ENCODE measurements around the gene GGN.
"Not testable (repeated sequence)": the region's sequence is repeated elsewhere in the genome, so short reads cannot be mapped to it uniquely, and the experiment has no call there.

Gene GGN

GRCh38 chr19:38376576-38376975, 11.3 kb downstream of the GGN start:
- H3K27me3 ChIP-seq (ENCODE audit: control insufficient read depth, insufficient read depth, low read length, poor library complexity, severe bottlenecking): no peaks in the 10 kb centered on the region
- H3K9me3 ChIP-seq (ENCODE audit: control insufficient read depth, low read length): no peaks in the 10 kb centered on the region
- peaks cover 8% of the 10 kb centered on the region for H3K4me1 ChIP-seq (ENCODE audit: control insufficient read depth, insufficient read depth, low read length)
- no peak overlapping the region for H3K4me3 ChIP-seq (ENCODE audit: insufficient read depth, low read depth, low read length)
- no peak overlapping the region for H3K27ac ChIP-seq (ENCODE audit: insufficient read depth, low read depth, low read length, poor library complexity, severe bottlenecking)
- peaks cover 17% of the 10 kb centered on the region for H3K36me3 ChIP-seq (ENCODE audit: control insufficient read depth, insufficient read depth, low read length)
- 92 to 95% methylated on average over 3 of the region's 3 CpGs for WGBS, 2 experiments

- WGBS, 2 experiments: 93 to 95% methylated on average over 5 of the region's 5 CpGs
Observed at GRCh38 chr19:38375748-38376147, 12.1 kb downstream of the GGN start.

GRCh38 chr19:38375098-38375493, 12.7 kb downstream of the GGN start:
- Histone ChIP-seq H3K27ac (ENCODE audit: insufficient read depth, low read depth, low read length, poor library complexity, severe bottlenecking) (no peak overlapping the region), H3K36me3 (ENCODE audit: control insufficient read depth, insufficient read depth, low read length) (peaks cover 9% of the 10 kb centered on the region), H3K4me1 (ENCODE audit: control insufficient read depth, insufficient read depth, low read length) (peaks cover 8% of the 10 kb centered on the region), H3K9me3 (ENCODE audit: control insufficient read depth, low read length) (no peaks in the 10 kb centered on the region), H3K4me3 (ENCODE audit: insufficient read depth, low read depth, low read length) (peak overlapping the region; percentile 84), H3K27me3 (ENCODE audit: control insufficient read depth, insufficient read depth, low read length, poor library complexity, severe bottlenecking) (no peaks in the 10 kb centered on the region)
- WGBS, 2 experiments: 1 to 3% methylated on average over 18 of the region's 18 CpGs

More at GRCh38 chr19:38375748-38376147, 12.1 kb downstream of the GGN start:
- Histone ChIP-seq H3K9me3 (ENCODE audit: control insufficient read depth, low read length) (no peaks in the 10 kb centered on the region), H3K4me3 (ENCODE audit: insufficient read depth, low read depth, low read length) (peak overlapping the region; percentile 84), H3K27me3 (ENCODE audit: control insufficient read depth, insufficient read depth, low read length, poor library complexity, severe bottlenecking) (no peaks in the 10 kb centered on the region), H3K4me1 (ENCODE audit: control insufficient read depth, insufficient read depth, low read length) (peaks cover 8% of the 10 kb centered on the region), H3K36me3 (ENCODE audit: control insufficient read depth, insufficient read depth, low read length) (peaks cover 9% of the 10 kb centered on the region), H3K27ac (ENCODE audit: insufficient read depth, low read depth, low read length, poor library complexity, severe bottlenecking) (no peak overlapping the region)

GRCh38 chr19:38374332-38375097, 13.3 kb downstream of the GGN start, which contains the start of gene PSMD8:
Gene PSMD8, plus strand, starts transcription at chr19:38374571. Its CDS starts 31 bp downstream, at chr19:38374602.
- H3K36me3 ChIP-seq (ENCODE audit: control insufficient read depth, insufficient read depth, low read length): peaks cover 7% of the 10 kb centered on the region
- no peak within 1 kb of the TSS for H3K27ac ChIP-seq (ENCODE audit: insufficient read depth, low read depth, low read length, poor library complexity, severe bottlenecking)
- peaks cover 8% of the 10 kb centered on the region for H3K4me1 ChIP-seq (ENCODE audit: control insufficient read depth, insufficient read depth, low read length)
- WGBS, 2 experiments: 0% methylated on average over 65 of the region's 65 CpGs
- no peaks in the 10 kb centered on the region for H3K27me3 ChIP-seq (ENCODE audit: control insufficient read depth, insufficient read depth, low read length, poor library complexity, severe bottlenecking)
- peak within 1 kb of the TSS; percentile 84 for H3K4me3 ChIP-seq (ENCODE audit: insufficient read depth, low read depth, low read length)
- no peaks in the 10 kb centered on the region for H3K9me3 ChIP-seq (ENCODE audit: control insufficient read depth, low read length)

GRCh38 chr19:38373907-38374331, 13.9 kb downstream of the GGN start:
- 78 to 85% methylated on average over 6 of the region's 6 CpGs for WGBS, 2 experiments
- Histone ChIP-seq H3K4me1 (ENCODE audit: control insufficient read depth, insufficient read depth, low read length) (peaks cover 8% of the 10 kb centered on the region), H3K27ac (ENCODE audit: insufficient read depth, low read depth, low read length, poor library complexity, severe bottlenecking) (no peak overlapping the region), H3K27me3 (ENCODE audit: control insufficient read depth, insufficient read depth, low read length, poor library complexity, severe bottlenecking) (no peaks in the 10 kb centered on the region), H3K36me3 (ENCODE audit: control insufficient read depth, insufficient read depth, low read length) (peaks cover 1% of the 10 kb centered on the region), H3K9me3 (ENCODE audit: control insufficient read depth, low read length) (no peaks in the 10 kb centered on the region), H3K4me3 (ENCODE audit: insufficient read depth, low read depth, low read length) (peak overlapping the region; percentile 28)

- peaks cover 16% of the 10 kb centered on the region for H3K4me1 ChIP-seq (ENCODE audit: control insufficient read depth, insufficient read depth, low read length)
- no peaks in the 10 kb centered on the region for H3K9me3 ChIP-seq (ENCODE audit: control insufficient read depth, low read length)
- no peak overlapping the region for H3K4me3 ChIP-seq (ENCODE audit: insufficient read depth, low read depth, low read length)
- H3K36me3 ChIP-seq (ENCODE audit: control insufficient read depth, insufficient read depth, low read length): no peaks in the 10 kb centered on the region
- no peaks in the 10 kb centered on the region for H3K27me3 ChIP-seq (ENCODE audit: control insufficient read depth, insufficient read depth, low read length, poor library complexity, severe bottlenecking)
- no peak overlapping the region for H3K27ac ChIP-seq (ENCODE audit: insufficient read depth, low read depth, low read length, poor library complexity, severe bottlenecking)
- 91 to 93% methylated on average over 6 of the region's 6 CpGs for WGBS, 2 experiments
Observed at GRCh38 chr19:38371081-38371480, 16.8 kb downstream of the GGN start.

GRCh38 chr19:38370299-38370698, 17.5 kb downstream of the GGN start:
- no peaks in the 10 kb centered on the region for H3K9me3 ChIP-seq (ENCODE audit: control insufficient read depth, low read length)
- peaks cover 10% of the 10 kb centered on the region for H3K4me1 ChIP-seq (ENCODE audit: control insufficient read depth, insufficient read depth, low read length)
- H3K27ac ChIP-seq (ENCODE audit: insufficient read depth, low read depth, low read length, poor library complexity, severe bottlenecking): no peak overlapping the region
- no peaks in the 10 kb centered on the region for H3K27me3 ChIP-seq (ENCODE audit: control insufficient read depth, insufficient read depth, low read length, poor library complexity, severe bottlenecking)
- no peak overlapping the region for H3K4me3 ChIP-seq (ENCODE audit: insufficient read depth, low read depth, low read length)
- no peaks in the 10 kb centered on the region for H3K36me3 ChIP-seq (ENCODE audit: control insufficient read depth, insufficient read depth, low read length)
- 82 to 85% methylated on average over 12 of the region's 12 CpGs for WGBS, 2 experiments

GRCh38 chr19:38369584-38369983, 18.2 kb downstream of the GGN start:
- 89 to 91% methylated on average over 2 of the region's 2 CpGs for WGBS, 2 experiments
- Histone ChIP-seq H3K4me1 (ENCODE audit: control insufficient read depth, insufficient read depth, low read length) (peaks cover 9% of the 10 kb centered on the region), H3K27ac (ENCODE audit: insufficient read depth, low read depth, low read length, poor library complexity, severe bottlenecking) (no peak overlapping the region), H3K9me3 (ENCODE audit: control insufficient read depth, low read length) (no peaks in the 10 kb centered on the region), H3K27me3 (ENCODE audit: control insufficient read depth, insufficient read depth, low read length, poor library complexity, severe bottlenecking) (no peaks in the 10 kb centered on the region), H3K36me3 (ENCODE audit: control insufficient read depth, insufficient read depth, low read length) (no peaks in the 10 kb centered on the region), H3K4me3 (ENCODE audit: insufficient read depth, low read depth, low read length) (no peak overlapping the region)

- Histone ChIP-seq H3K27me3 (ENCODE audit: control insufficient read depth, insufficient read depth, low read length, poor library complexity, severe bottlenecking) (no peaks in the 10 kb centered on the region), H3K27ac (ENCODE audit: insufficient read depth, low read depth, low read length, poor library complexity, severe bottlenecking) (no peak overlapping the region), H3K4me1 (ENCODE audit: control insufficient read depth, insufficient read depth, low read length) (peaks cover 9% of the 10 kb centered on the region), H3K36me3 (ENCODE audit: control insufficient read depth, insufficient read depth, low read length) (no peaks in the 10 kb centered on the region), H3K9me3 (ENCODE audit: control insufficient read depth, low read length) (no peaks in the 10 kb centered on the region), H3K4me3 (ENCODE audit: insufficient read depth, low read depth, low read length) (no peak overlapping the region)
- WGBS, 2 experiments: 93% methylated on average over 12 of the region's 12 CpGs
Observed at GRCh38 chr19:38367041-38367440, 20.8 kb downstream of the GGN start.

- H3K27ac ChIP-seq (ENCODE audit: insufficient read depth, low read depth, low read length, poor library complexity, severe bottlenecking); H3K9me3 ChIP-seq (ENCODE audit: control insufficient read depth, low read length); H3K36me3 ChIP-seq (ENCODE audit: control insufficient read depth, insufficient read depth, low read length); H3K4me1 ChIP-seq (ENCODE audit: control insufficient read depth, insufficient read depth, low read length): not testable (repeated sequence)
- WGBS, 2 experiments: 83 to 84% methylated on average over 13 to 14 of the region's 16 CpGs
- peaks cover 35% of the 10 kb centered on the region for H3K27me3 ChIP-seq (ENCODE audit: control insufficient read depth, insufficient read depth, low read length, poor library complexity, severe bottlenecking)
- H3K4me3 ChIP-seq (ENCODE audit: insufficient read depth, low read depth, low read length): peak overlapping the region; percentile 64
Observed at GRCh38 chr19:38362946-38363688, 24.7 kb downstream of the GGN start.

Data from ectodermal cell (in vitro differentiated cells).